Measurements from ENCODE around the gene SYN1. TPM values are rescaled to one million over a fixed set of nuclear protein-coding genes. Genes with fewer than 3 reads are reported as not detected.

The SYN1 gene
- total and polyA plus RNA-seq, 10 donors, result 0.10 to 1.2 (median 0.61) TPM

DNA sequence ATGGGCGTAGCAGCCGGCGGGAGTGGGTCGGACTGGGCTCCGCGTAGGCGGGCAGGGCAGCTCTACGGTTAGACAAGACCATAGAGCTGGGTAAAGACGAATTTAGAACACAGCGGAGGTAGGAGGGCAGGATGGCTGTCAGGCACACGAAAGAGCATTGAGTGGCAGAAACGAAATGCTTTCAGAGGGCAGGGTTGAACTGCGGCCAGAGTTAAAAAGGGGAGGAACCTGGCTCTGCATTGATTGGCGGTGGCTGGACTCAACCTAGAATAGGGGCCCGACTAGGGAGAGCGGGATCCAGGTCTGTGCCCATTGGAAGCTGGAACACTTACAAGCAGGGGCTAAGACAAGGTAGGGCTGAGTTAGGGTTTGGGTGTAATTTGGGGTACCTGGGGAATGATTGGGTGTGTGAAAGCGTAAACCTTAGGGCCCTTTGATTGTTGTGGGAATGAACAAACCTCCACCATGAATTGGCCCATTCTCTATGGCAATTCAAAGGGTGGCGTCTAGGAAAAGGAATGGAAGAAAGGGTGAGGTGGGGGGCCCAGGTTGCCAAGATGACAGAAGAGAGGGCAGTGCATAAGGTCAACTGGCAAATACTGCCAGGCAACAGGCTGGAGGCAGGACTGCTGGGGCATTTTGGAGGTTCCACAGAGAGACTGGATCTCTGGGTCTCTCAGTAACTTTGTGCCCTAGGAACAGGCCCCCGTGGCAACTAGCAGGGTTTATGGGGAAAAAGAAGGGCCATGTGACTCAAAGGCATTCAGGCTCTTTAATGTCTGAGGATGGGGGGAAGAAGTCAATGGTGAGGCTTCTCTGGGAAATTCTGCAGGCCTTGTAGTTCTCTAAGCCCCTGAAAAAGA is 31.6 kb upstream of the SYN1 start:
- peaks cover 0 to 48% (median 4%) of the 10 kb centered on the region in 6 donors for H3K36me3 ChIP-seq
- DNase-seq, result no peak
- peaks cover 0 to 32% (median 19%) of the 10 kb centered on the region in 6 donors for H3K4me1 ChIP-seq
- H3K9me3 ChIP-seq, result no peaks in the 10 kb centered on the region
- H3K27ac ChIP-seq, result peak overlapping the region; percentile 15 to 93 (median 87)
- intact Hi-C loops (cut with DNase I; ENCODE audit: low total_unique reads), result no loop called here
- TF ChIP-seq POLR2A (IDR thresholded peaks at IDR 0.05) (no peak), POLR2AphosphoS5 (IDR thresholded peaks at IDR 0.05) (no peak)
- TF ChIP-seq, protein P1, sequence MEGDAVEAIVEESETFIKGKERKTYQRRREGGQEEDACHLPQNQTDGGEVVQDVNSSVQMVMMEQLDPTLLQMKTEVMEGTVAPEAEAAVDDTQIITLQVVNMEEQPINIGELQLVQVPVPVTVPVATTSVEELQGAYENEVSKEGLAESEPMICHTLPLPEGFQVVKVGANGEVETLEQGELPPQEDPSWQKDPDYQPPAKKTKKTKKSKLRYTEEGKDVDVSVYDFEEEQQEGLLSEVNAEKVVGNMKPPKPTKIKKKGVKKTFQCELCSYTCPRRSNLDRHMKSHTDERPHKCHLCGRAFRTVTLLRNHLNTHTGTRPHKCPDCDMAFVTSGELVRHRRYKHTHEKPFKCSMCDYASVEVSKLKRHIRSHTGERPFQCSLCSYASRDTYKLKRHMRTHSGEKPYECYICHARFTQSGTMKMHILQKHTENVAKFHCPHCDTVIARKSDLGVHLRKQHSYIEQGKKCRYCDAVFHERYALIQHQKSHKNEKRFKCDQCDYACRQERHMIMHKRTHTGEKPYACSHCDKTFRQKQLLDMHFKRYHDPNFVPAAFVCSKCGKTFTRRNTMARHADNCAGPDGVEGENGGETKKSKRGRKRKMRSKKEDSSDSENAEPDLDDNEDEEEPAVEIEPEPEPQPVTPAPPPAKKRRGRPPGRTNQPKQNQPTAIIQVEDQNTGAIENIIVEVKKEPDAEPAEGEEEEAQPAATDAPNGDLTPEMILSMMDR (IDR thresholded peaks at IDR 0.05 in 8 of 11, conservative IDR thresholded peaks at IDR 0.05 in 3 of 11), result peak in 1 of 11 experiments; percentile 3
- WGBS, 5 donors, result 16 to 47% (median 19%) methylated on average over 18 to 19 of the region's 19 CpGs
- H3K27me3 ChIP-seq (replicated peaks in 1 of 7), result no peaks in the 10 kb centered on the region
- H3K4me3 ChIP-seq, result peak overlapping the region in 6 of 8 donors; percentile 32 to 81 (median 58)

GRCh38 chrX:47650164-47651042 is 30.7 kb upstream of the SYN1 start, which contains the start of gene ELK1:
TSS of gene ELK1 (minus strand) at chrX:47650563. CDS start at chrX:47641441, 9,122 bp downstream.
- intact Hi-C loops (cut with DNase I; ENCODE audit: low total_unique reads), result no loop called here
- 0 to 47% (median 2%) methylated on average over 25 to 65 of the region's 65 CpGs for WGBS, 5 donors

GRCh38 chrX:47649781-47650163 is 30.1 kb upstream of the SYN1 start:
- TF ChIP-seq, protein P1 (IDR thresholded peaks at IDR 0.05 in 8 of 11, conservative IDR thresholded peaks at IDR 0.05 in 3 of 11), result no peak
- no peak for TF ChIP-seq POLR2A (IDR thresholded peaks at IDR 0.05)
- no peak for TF ChIP-seq POLR2AphosphoS5 (IDR thresholded peaks at IDR 0.05)
- Histone ChIP-seq H3K4me1 (peaks cover 0 to 40% (median 23%) of the 10 kb centered on the region in 6 donors), H3K4me3 (peak overlapping the region in 7 of 8 donors; percentile 49 to 81 (median 60)), H3K27ac (peak overlapping the region in 6 of 8 donors; percentile 78 to 93 (median 91)), H3K9me3 (no peaks in the 10 kb centered on the region), H3K36me3 (peaks cover 0 to 33% (median 0%) of the 10 kb centered on the region in 6 donors), H3K27me3 (replicated peaks in 1 of 7) (no peaks in the 10 kb centered on the region)
- intact Hi-C loops (cut with DNase I; ENCODE audit: low total_unique reads), result no loop called here
- WGBS, 5 donors, result 0 to 44% (median 6%) methylated on average over 10 to 11 of the region's 11 CpGs
- no peak for DNase-seq

More at GRCh38 chrX:47650164-47651042, 30.7 kb upstream of the SYN1 start, which contains the start of gene ELK1:
- Histone ChIP-seq H3K4me3 (peak within 1 kb of the TSS; percentile 31 to 81 (median 58)), H3K27ac (peak within 1 kb of the TSS; percentile 63 to 93 (median 87)), H3K9me3 (no peaks in the 10 kb centered on the region), H3K27me3 (replicated peaks in 1 of 7) (no peaks in the 10 kb centered on the region), H3K4me1 (peaks cover 0 to 34% (median 21%) of the 10 kb centered on the region in 6 donors), H3K36me3 (peaks cover 0 to 40% (median under 1%) of the 10 kb centered on the region in 6 donors)
- peak; percentile 96 for DNase-seq
- TF ChIP-seq POLR2AphosphoS5 (IDR thresholded peaks at IDR 0.05), result peak; percentile 65 to 88 (median 81)
- TF ChIP-seq, protein P1 (IDR thresholded peaks at IDR 0.05 in 8 of 11, conservative IDR thresholded peaks at IDR 0.05 in 3 of 11), result peak in 3 of 11 experiments; percentile 13 to 41 (median 16)
- TF ChIP-seq POLR2A (IDR thresholded peaks at IDR 0.05), result peak in 1 of 3 donors; percentile 14
